Measurements from ENCODE around the gene LRRC41. TPM values are rescaled to one million over a fixed set of nuclear protein-coding genes. Genes with fewer than 3 reads are reported as not detected.
A peak's percentile ranks its signal among the peaks of the same experiment; 100 is the strongest.

LRRC41 gene
- total and polyA plus RNA-seq, 2 experiments from 2014 or later = 20.1 to 69.4 TPM

- no peak for TF ChIP-seq ETS1 (IDR thresholded peaks at IDR 0.05)
- no peak for TF ChIP-seq CTCF (conservative IDR thresholded peaks at IDR 0.05; ENCODE audit: low read depth in 2 of 2)
- no peak for TF ChIP-seq STAT1 (IDR thresholded peaks at IDR 0.05; ENCODE audit: unreplicated experiment)
Observed at GRCh38 chr1:46342677-46343350, 39.4 kb upstream of the LRRC41 start (continued).

- H3K4me1 Mint-ChIP-seq = peaks cover 18% of the 10 kb centered on the region; the same call in 2 of the 3 replicates
- no peaks in the 10 kb centered on the region for H3K27me3 ChIP-seq (ENCODE audit: insufficient read depth)
- H3K79me2 ChIP-seq (replicated peaks; ENCODE audit: insufficient read depth) = peaks cover 20% of the 10 kb centered on the region
- no peak overlapping the region for H2AFZ ChIP-seq
- peak overlapping the region; percentile 100; the same call in 1 of the 2 replicates for H3K27ac ChIP-seq (ENCODE audit: low read depth)
- H3K27me3 Mint-ChIP-seq (ENCODE audit: insufficient read depth, low read depth, poor library complexity) = peaks cover 13% of the 10 kb centered on the region
- peaks cover 24% of the 10 kb centered on the region; the same call in 1 of the 2 replicates for H3K36me3 ChIP-seq (ENCODE audit: insufficient read depth)
- H3K4me1 ChIP-seq (ENCODE audit: insufficient read depth) = peaks cover 14% of the 10 kb centered on the region
- H3K9me3 Mint-ChIP-seq = no peaks in the 10 kb centered on the region
- H3K27ac Mint-ChIP-seq = peak overlapping the region; percentile 99
- peaks cover 44% of the 10 kb centered on the region for H3K36me3 Mint-ChIP-seq (ENCODE audit: low read depth)
- H3K4me3 Mint-ChIP-seq = peak overlapping the region; percentile 92
- no peaks in the 10 kb centered on the region for H4K20me1 ChIP-seq (replicated peaks; ENCODE audit: insufficient read depth)
- H3K9me2 ChIP-seq (ENCODE audit: insufficient read depth) = no peaks in the 10 kb centered on the region
- peak; percentile 51 for DNase-seq (ENCODE audit: low spot score)
- ATAC-seq = peak; percentile 7; the same call in 2 of the 3 replicates
- no peak for TF ChIP-seq STAT1 (IDR thresholded peaks at IDR 0.05; ENCODE audit: unreplicated experiment)
- peak; percentile 30 to 41 for TF ChIP-seq CTCF (conservative IDR thresholded peaks at IDR 0.05; ENCODE audit: low read depth in 2 of 2)
- H3K4me3 ChIP-seq = peak overlapping the region; percentile 81; the same call in 1 of the 2 replicates
- H3K4me2 ChIP-seq = peak overlapping the region; percentile 84; the same call in 1 of the 2 replicates
- peaks cover 14% of the 10 kb centered on the region for H3F3A ChIP-seq (replicated peaks; ENCODE audit: low read depth)
Observed at GRCh38 chr1:46342084-46342656, 38.8 kb upstream of the LRRC41 start.

Data from GM23338 (cell line).